B cell (primary cell): Measurements from ENCODE around the gene MDFI. TPM values are rescaled to one million over a fixed set of nuclear protein-coding genes. Genes with fewer than 3 reads are reported as not detected.
A peak's percentile ranks its signal among the peaks of the same experiment; 100 is the strongest.

Experiments used
- ATAC-seq: fragments of 200-7000 bp; cut with Tn5 transposase; one replicate; pipeline ENCODE4 v1.10.0; 2021; ENCODE audit warnings: low read depth, mild to moderate bottlenecking, moderate number of reproducible peaks, moderate library complexity
- CTCF ChIA-PET: fragments of 350-600 bp; sonication (Branson Sonifier 250); formaldehyde crosslinking; loops from one replicate; lab custom pipeline; 2021; ENCODE audit warnings: antibody characterized with exemption, inconsistent platforms; lab: Charles Lee
- POLR2A ChIA-PET: fragments of 350-600 bp; sonication (Branson Sonifier 250); formaldehyde crosslinking; loops from one replicate; lab custom pipeline; 2021; ENCODE audit warnings: antibody characterized with exemption; lab: Charles Lee
- DNase-seq: peaks from one replicate; pipeline ENCODE4 v3.0.0; 2013
- H2AFZ ChIP-seq: 2 replicates; pipeline ENCODE4 v1.6.1; 2012; ENCODE audit warnings: mild to moderate bottlenecking, low read depth, low read length; ENCODE audit not compliant: insufficient read depth, poor library complexity, severe bottlenecking
- H3K27ac ChIP-seq, 2 donors: 1 replicate in 1 of 2; 2 replicates in 1 of 2; pipeline ENCODE4 v1.5.1; 2012 to 2013; ENCODE audit warnings: low read length in 2 of 2, mild to moderate bottlenecking in 2 of 2, moderate library complexity in 1 of 2
- H3K27me3 ChIP-seq, 4 experiments: fragments of 200-600 bp in 1 of 4; sonication (generic) in 1 of 4; replicated peaks in 1 of 4; 1 replicate in 2 of 4; 2 replicates in 2 of 4; pipeline versions ENCODE4 v1.6.1 to v1.7.0; 2013 to 2016; ENCODE audit warnings: low read length in 3 of 4, mild to moderate bottlenecking in 2 of 4, mixed read lengths in 1 of 4, moderate library complexity in 1 of 4; ENCODE audit not compliant: insufficient read depth in 4 of 4, control insufficient read depth in 3 of 4; ENCODE audit errors: control extremely low read depth in 1 of 4
- H3K36me3 ChIP-seq, 2 experiments: replicated peaks in 1 of 2; 1 replicate in 1 of 2; 2 replicates in 1 of 2; pipeline versions ENCODE4 v1.6.1 to v1.7.1; 2013; ENCODE audit warnings: low read length in 1 of 2; ENCODE audit not compliant: insufficient read depth in 2 of 2, control insufficient read depth in 1 of 2; ENCODE audit errors: control extremely low read depth in 1 of 2, extremely low read depth in 1 of 2
- H3K4me1 ChIP-seq, 2 donors: fragments of 200-600 bp in 1 of 2; sonication (generic) in 1 of 2; 1 replicate in 1 of 2; 2 replicates in 1 of 2; pipeline versions ENCODE4 v1.5.1 to v1.6.1; 2013 to 2017; ENCODE audit warnings: low read length in 2 of 2; ENCODE audit not compliant: control insufficient read depth in 2 of 2, insufficient read depth in 2 of 2
- H3K4me2 ChIP-seq: replicated peaks from 2 replicates; pipeline ENCODE3; 2012; ENCODE audit warnings: mild to moderate bottlenecking, low read depth, low read length; ENCODE audit not compliant: poor library complexity, severe bottlenecking
- H3K4me3 ChIP-seq, 5 experiments: fragments of 200-600 bp in 1 of 5; sonication (generic) in 1 of 5; 1 replicate in 3 of 5; 2 replicates in 2 of 5; pipeline versions ENCODE4 v1.5.1 to v1.7.0; 2011 to 2016; ENCODE audit warnings: low read length in 4 of 5, mild to moderate bottlenecking in 4 of 5, low read depth in 2 of 5, control low read depth in 1 of 5, moderate library complexity in 1 of 5; ENCODE audit not compliant: insufficient read depth in 1 of 5; ENCODE audit errors: control extremely low read depth in 1 of 5, extremely low read depth in 1 of 5
- H3K79me2 ChIP-seq: fragments of 200-600 bp; sonication (generic); one replicate; pipeline ENCODE4 v1.6.0; 2016; ENCODE audit warnings: low read length; ENCODE audit not compliant: control insufficient read depth, insufficient read depth
- H3K9ac ChIP-seq: fragments of 200-600 bp; sonication (generic); 2 replicates; pipeline ENCODE4 v1.6.1; 2017; ENCODE audit warnings: mild to moderate bottlenecking, low read length, moderate library complexity
- H3K9me3 ChIP-seq, 3 donors: one replicate each; pipeline versions ENCODE4 v1.6.1 to v1.7.1; 2013; ENCODE audit warnings: low read length in 2 of 3; ENCODE audit not compliant: control insufficient read depth in 2 of 3, insufficient read depth in 1 of 3; ENCODE audit errors: control extremely low read depth in 1 of 3
- H4K20me1 ChIP-seq: 2 replicates; pipeline ENCODE4 v1.6.0; 2012; ENCODE audit warnings: mild to moderate bottlenecking, low read length; ENCODE audit not compliant: insufficient read depth, control insufficient read depth, poor library complexity, severe bottlenecking
- H3K27ac Mint-ChIP-seq: one replicate; pipeline ENCODE4 v1.8.0; 2021; ENCODE audit warnings: mixed read lengths
- H3K27me3 Mint-ChIP-seq: one replicate; pipeline ENCODE4 v1.8.0; 2021; ENCODE audit warnings: mixed read lengths
- H3K4me1 Mint-ChIP-seq: one replicate; pipeline ENCODE4 v1.8.0; 2021; ENCODE audit warnings: mixed read lengths
- H3K4me3 Mint-ChIP-seq: one replicate; pipeline ENCODE4 v1.8.0; 2021; ENCODE audit warnings: mixed read lengths
- H3K9me3 Mint-ChIP-seq: one replicate; pipeline ENCODE4 v1.8.0; 2022; ENCODE audit warnings: mixed read lengths; ENCODE audit not compliant: insufficient read depth
- EZH2 ChIP-seq: IDR thresholded peaks from 2 replicates; pipeline ENCODE4 v1.6.1; 2012; ENCODE audit warnings: borderline replicate concordance, low read depth, mild to moderate bottlenecking, moderate library complexity, low read length; ENCODE audit not compliant: insufficient read depth, poor library complexity, severe bottlenecking
- WGBS: methylation state at CpG from one replicate; pipeline ENCODE4 v1.1.5; 2013; ENCODE audit warnings: missing lambda C conversion rate; ENCODE audit not compliant: insufficient coverage; 5-methylcytosine and 5-hydroxymethylcytosine counted together
- intact Hi-C: fragments of 100-400 bp; cut with micrococcal nuclease; formaldehyde crosslinking; loops from one replicate; pipeline ENCODE4 v1.10.0; 2022
- polyA plus RNA-seq: library from polyadenylated mRNA; depleted of rRNA; stranded (reverse); fragments of >200 nt; gene quantifications from 2 replicates; pipeline ENCODE4 v1.2.3, GENCODE V29; 2012
- total RNA-seq, 2 donors: library from RNA; stranded (reverse); fragments of 120-200 nt in 1 of 2; gene quantifications; 1 replicate in 1 of 2; 2 replicates in 1 of 2; pipeline versions ENCODE4 v1.2.3 to v1.2.4, GENCODE V29; 2013 to 2022
- TF ChIP-seq, protein P1 (sequence below): fragments of 200-600 bp; IDR thresholded peaks from one replicate; pipeline ENCODE4 v1.8.0; 2022; ENCODE audit warnings: antibody characterized with exemption, mild to moderate bottlenecking

Gene MDFI
- total and polyA plus RNA-seq, 2 donors (not counting 1 experiment from before 2014, with no cell fraction given) = not detected

DNA sequence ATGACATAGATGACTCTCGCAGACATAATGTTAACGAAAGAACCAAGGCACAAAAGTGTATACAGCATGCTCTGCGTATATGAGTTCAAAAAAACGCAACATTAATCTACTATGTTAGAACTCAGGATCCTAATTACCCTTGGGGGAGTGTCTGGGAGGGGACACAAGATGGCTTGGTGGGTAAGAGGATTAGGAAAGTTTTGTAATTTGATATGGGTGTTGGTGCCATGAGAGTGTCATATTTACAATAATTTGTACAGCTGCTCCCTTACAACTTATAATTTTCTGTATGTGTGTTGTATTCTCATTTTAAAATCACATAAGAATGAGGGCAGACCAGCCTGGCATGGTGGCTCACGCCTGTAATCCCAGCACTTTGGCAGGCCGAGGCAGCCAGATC is 58.5 kb downstream of the MDFI start:
- H3K36me3 ChIP-seq = peaks cover 0 to 54% of the 10 kb centered on the region in 2 experiments
- intact Hi-C loops = loop anchor here (5.0 kb wide), 1 partner anchor 36 kb away; no protein-coding TSS in a partner anchor
- H3K4me3 Mint-ChIP-seq = no peak overlapping the region
- H3K4me3 ChIP-seq = no peak overlapping the region
- CTCF ChIA-PET = interaction anchor here (4.5 to 6.3 kb wide), 2 partner anchors 8 to 12 kb away, joined by 32 to 51 read pairs; no protein-coding TSS in a partner anchor
- no peaks in the 10 kb centered on the region for H3K27me3 ChIP-seq
- DNase-seq = no peak
- no peak for ATAC-seq
- no peaks in the 10 kb centered on the region for H3K27me3 Mint-ChIP-seq
- no peak overlapping the region for H3K9ac ChIP-seq
- peaks cover 93% of the 10 kb centered on the region for H4K20me1 ChIP-seq
- H3K79me2 ChIP-seq = peaks cover 95% of the 10 kb centered on the region
- WGBS = 77% methylated on average over 2 of the region's 6 CpGs
- no peak overlapping the region for H3K4me2 ChIP-seq
- peak overlapping the region in 1 of 2 donors; percentile 49 for H3K27ac ChIP-seq
- peaks cover 0 to 7% (median 0%) of the 10 kb centered on the region in 3 donors for H3K9me3 ChIP-seq
- H3K9me3 Mint-ChIP-seq = no peaks in the 10 kb centered on the region
- H3K4me1 Mint-ChIP-seq = peaks cover 76% of the 10 kb centered on the region
- POLR2A ChIA-PET = interaction anchor here (1.3 to 2.3 kb wide), 2 partner anchors 19 to 38 kb away, joined by 3 to 5 read pairs; no protein-coding TSS in a partner anchor
- H3K27ac Mint-ChIP-seq = peak overlapping the region; percentile 58
- no peak overlapping the region for H2AFZ ChIP-seq
- peaks cover 45 to 70% of the 10 kb centered on the region in 2 donors for H3K4me1 ChIP-seq
- no peak for TF ChIP-seq EZH2
- TF ChIP-seq, protein P1, sequence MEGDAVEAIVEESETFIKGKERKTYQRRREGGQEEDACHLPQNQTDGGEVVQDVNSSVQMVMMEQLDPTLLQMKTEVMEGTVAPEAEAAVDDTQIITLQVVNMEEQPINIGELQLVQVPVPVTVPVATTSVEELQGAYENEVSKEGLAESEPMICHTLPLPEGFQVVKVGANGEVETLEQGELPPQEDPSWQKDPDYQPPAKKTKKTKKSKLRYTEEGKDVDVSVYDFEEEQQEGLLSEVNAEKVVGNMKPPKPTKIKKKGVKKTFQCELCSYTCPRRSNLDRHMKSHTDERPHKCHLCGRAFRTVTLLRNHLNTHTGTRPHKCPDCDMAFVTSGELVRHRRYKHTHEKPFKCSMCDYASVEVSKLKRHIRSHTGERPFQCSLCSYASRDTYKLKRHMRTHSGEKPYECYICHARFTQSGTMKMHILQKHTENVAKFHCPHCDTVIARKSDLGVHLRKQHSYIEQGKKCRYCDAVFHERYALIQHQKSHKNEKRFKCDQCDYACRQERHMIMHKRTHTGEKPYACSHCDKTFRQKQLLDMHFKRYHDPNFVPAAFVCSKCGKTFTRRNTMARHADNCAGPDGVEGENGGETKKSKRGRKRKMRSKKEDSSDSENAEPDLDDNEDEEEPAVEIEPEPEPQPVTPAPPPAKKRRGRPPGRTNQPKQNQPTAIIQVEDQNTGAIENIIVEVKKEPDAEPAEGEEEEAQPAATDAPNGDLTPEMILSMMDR = no peak
